ENCODE measurements around the gene CACNG3.

CACNG3 gene

GRCh38 chr16:24353622-24354021 lies 97.5 kb downstream of the CACNG3 start:
- Histone ChIP-seq H3K4me2 (ENCODE audit: low read depth, low read length, poor library complexity, severe bottlenecking) (no peak overlapping the region), H3K9me2 (replicated peaks; ENCODE audit: low read depth, low read length) (no peaks in the 10 kb centered on the region), H3K27me3 (ENCODE audit: insufficient read depth, low read length, poor library complexity, severe bottlenecking) (no peaks in the 10 kb centered on the region), H3F3A (ENCODE audit: low read depth) (no peaks in the 10 kb centered on the region), H2AFZ (ENCODE audit: low read length) (no peak overlapping the region), H3K9ac (ENCODE audit: low read depth, low read length, poor library complexity, severe bottlenecking) (no peak overlapping the region), H3K36me3 (ENCODE audit: insufficient read depth, low read length) (no peaks in the 10 kb centered on the region), H3K9me3 (ENCODE audit: insufficient read depth, low read depth, low read length) (no peaks in the 10 kb centered on the region), H3K4me1 (ENCODE audit: insufficient read depth, low read length, poor library complexity, severe bottlenecking) (no peaks in the 10 kb centered on the region), H3K4me3 (ENCODE audit: low read length, poor library complexity, severe bottlenecking) (no peak overlapping the region), H4K20me1 (ENCODE audit: insufficient read depth, low read length, poor library complexity, severe bottlenecking) (no peaks in the 10 kb centered on the region), H3K79me2 (ENCODE audit: insufficient read depth, low read length) (no peaks in the 10 kb centered on the region)
- TF ChIP-seq EZH2phosphoT487 (IDR thresholded peaks at IDR 0.05; ENCODE audit: borderline replicate concordance) (no peak), CTCF (conservative IDR thresholded peaks at IDR 0.05; ENCODE audit: low read length) (no peak)

- Histone ChIP-seq H3K9me2 (replicated peaks; ENCODE audit: low read depth, low read length) (no peaks in the 10 kb centered on the region), H3K4me1 (ENCODE audit: insufficient read depth, low read length, poor library complexity, severe bottlenecking) (no peaks in the 10 kb centered on the region), H3K79me2 (ENCODE audit: insufficient read depth, low read length) (no peaks in the 10 kb centered on the region), H4K20me1 (ENCODE audit: insufficient read depth, low read length, poor library complexity, severe bottlenecking) (no peaks in the 10 kb centered on the region), H3K9ac (ENCODE audit: low read depth, low read length, poor library complexity, severe bottlenecking) (no peak overlapping the region), H3K27me3 (ENCODE audit: insufficient read depth, low read length, poor library complexity, severe bottlenecking) (no peaks in the 10 kb centered on the region), H2AFZ (ENCODE audit: low read length) (no peak overlapping the region), H3K4me2 (ENCODE audit: low read depth, low read length, poor library complexity, severe bottlenecking) (no peak overlapping the region), H3K4me3 (ENCODE audit: low read length, poor library complexity, severe bottlenecking) (no peak overlapping the region), H3K9me3 (ENCODE audit: insufficient read depth, low read depth, low read length) (no peaks in the 10 kb centered on the region), H3K36me3 (ENCODE audit: insufficient read depth, low read length) (no peaks in the 10 kb centered on the region), H3F3A (ENCODE audit: low read depth) (no peaks in the 10 kb centered on the region)
- TF ChIP-seq CTCF (conservative IDR thresholded peaks at IDR 0.05; ENCODE audit: low read length) (no peak), EZH2phosphoT487 (IDR thresholded peaks at IDR 0.05; ENCODE audit: borderline replicate concordance) (no peak)
Observed at GRCh38 chr16:24357511-24357910, 101.4 kb downstream of the CACNG3 start.

GRCh38 chr16:24358117-24358516 lies 102.0 kb downstream of the CACNG3 start:
- H3K4me2 ChIP-seq (ENCODE audit: low read depth, low read length, poor library complexity, severe bottlenecking), result no peak overlapping the region
- H3F3A ChIP-seq (ENCODE audit: low read depth), result no peaks in the 10 kb centered on the region
- no peaks in the 10 kb centered on the region for H3K36me3 ChIP-seq (ENCODE audit: insufficient read depth, low read length)
- no peaks in the 10 kb centered on the region for H3K9me3 ChIP-seq (ENCODE audit: insufficient read depth, low read depth, low read length)
- H3K4me3 ChIP-seq (ENCODE audit: low read length, poor library complexity, severe bottlenecking), result no peak overlapping the region
- H3K9me2 ChIP-seq (replicated peaks; ENCODE audit: low read depth, low read length), result no peaks in the 10 kb centered on the region
- TF ChIP-seq CTCF (conservative IDR thresholded peaks at IDR 0.05; ENCODE audit: low read length), result no peak
- TF ChIP-seq EZH2phosphoT487 (IDR thresholded peaks at IDR 0.05; ENCODE audit: borderline replicate concordance), result no peak
- H3K79me2 ChIP-seq (ENCODE audit: insufficient read depth, low read length), result no peaks in the 10 kb centered on the region
- no peaks in the 10 kb centered on the region for H3K27me3 ChIP-seq (ENCODE audit: insufficient read depth, low read length, poor library complexity, severe bottlenecking)
- no peaks in the 10 kb centered on the region for H3K4me1 ChIP-seq (ENCODE audit: insufficient read depth, low read length, poor library complexity, severe bottlenecking)
- no peak overlapping the region for H2AFZ ChIP-seq (ENCODE audit: low read length)
- no peaks in the 10 kb centered on the region for H4K20me1 ChIP-seq (ENCODE audit: insufficient read depth, low read length, poor library complexity, severe bottlenecking)
- H3K9ac ChIP-seq (ENCODE audit: low read depth, low read length, poor library complexity, severe bottlenecking), result no peak overlapping the region
